Activated CD4-positive, CD25-positive, alpha-beta regulatory T cell treated with anti-CD3 and anti-CD28 coated beads, Interleukin-2, amount 50 U/mL, for 16 hours (primary cell): ENCODE measurements around the gene SLAMF9.

Experiments
- DNase-seq: peaks from one replicate; pipeline ENCODE4 v3.0.0-alpha.2; 2020; ENCODE audit warnings: low read depth, low spot score

The SLAMF9 gene

DNA sequence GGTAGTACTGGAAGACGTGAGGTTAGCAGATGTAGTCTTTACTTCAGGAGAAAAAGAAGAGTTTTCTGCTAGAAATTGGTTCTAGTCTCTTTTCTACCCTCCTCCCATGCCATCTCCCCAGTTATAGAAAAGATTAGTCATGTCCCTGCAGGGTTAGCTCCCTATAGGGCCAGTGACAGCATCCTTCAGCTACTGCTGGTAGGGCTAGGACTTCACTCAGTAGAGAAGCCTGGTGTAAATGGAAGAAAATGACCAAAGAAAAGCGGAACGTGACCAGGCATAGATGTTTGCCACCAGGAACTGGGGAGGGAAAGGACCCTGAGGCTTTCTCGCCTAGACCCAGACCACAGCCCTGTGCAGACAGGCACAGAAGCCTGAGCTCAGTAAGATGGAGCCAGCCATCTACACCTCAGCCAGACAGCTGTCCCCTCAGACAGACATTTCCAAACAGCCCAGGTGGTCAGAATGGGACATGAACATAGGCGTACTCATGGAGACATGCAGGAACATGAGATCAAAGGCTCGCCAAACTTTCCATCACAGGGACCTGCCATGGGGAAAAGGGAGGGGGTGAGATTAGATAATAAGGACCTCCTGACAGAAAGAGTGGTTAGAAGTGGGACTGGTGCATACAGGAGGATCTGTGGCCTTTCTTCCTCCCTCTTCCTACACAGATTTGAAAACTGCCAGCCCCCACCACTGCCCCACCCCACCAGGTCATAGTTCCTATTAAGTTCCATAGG, 23.5 kb upstream of the SLAMF9 start:
- DNase-seq: no peak

DNA sequence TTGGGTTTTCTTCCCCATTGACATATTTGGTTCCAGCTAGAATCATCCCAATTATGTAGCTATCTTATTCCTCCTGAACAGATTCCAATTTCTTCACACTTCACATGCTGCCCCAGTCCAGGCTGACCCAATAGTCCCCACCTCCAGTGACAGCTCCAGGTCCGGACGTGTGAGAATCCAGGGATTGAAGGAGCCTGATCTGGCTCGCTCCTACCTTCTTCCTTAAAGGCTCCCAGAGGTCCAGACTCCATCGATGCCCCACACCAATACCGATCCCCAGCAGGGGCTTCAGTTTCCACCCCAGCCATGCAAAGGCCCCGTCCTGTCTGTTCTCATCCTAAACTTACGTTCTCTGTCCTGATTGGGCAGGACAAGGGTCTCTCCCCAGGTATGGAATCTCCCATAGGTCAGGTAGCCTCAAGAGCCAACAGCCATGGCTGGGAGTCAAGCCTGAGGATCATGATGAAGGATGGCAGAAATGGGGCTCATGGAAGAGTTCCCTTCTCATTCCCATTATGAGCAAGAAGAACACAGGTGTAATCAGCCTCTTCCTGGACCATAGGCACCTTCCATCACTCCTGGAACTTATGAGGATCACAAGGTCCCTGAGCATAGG, 20.4 kb upstream of the SLAMF9 start:
- DNase-seq: no peak

DNA sequence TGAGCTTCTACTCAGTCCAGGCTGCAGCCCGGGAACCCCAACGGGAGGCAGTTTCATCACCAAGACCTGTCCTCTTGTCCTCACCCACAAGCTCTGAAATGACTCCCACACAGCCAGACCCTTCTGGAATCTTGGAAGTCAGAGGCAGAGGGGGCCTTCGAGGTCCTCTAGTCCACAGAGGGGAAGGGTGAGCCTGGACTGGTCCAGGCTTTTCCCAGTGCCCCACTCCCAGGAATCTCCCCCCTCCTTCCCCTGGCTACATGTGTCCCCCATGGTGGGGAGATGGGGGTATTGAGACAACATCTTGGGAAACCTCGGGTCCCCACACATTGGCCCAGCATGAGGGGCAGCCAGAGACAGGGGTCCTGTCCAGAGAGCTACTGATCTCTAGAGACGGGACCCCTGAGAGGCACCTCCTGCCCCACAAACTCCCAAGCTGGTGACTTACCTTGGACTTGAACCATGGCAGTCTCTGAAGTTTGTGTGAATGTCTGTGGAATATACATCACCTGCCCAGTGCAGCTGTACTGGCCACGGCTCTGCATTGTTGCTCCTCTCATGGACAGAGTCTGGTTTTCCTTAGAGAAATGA, 19.4 kb upstream of the SLAMF9 start:
- DNase-seq: no peak

DNA sequence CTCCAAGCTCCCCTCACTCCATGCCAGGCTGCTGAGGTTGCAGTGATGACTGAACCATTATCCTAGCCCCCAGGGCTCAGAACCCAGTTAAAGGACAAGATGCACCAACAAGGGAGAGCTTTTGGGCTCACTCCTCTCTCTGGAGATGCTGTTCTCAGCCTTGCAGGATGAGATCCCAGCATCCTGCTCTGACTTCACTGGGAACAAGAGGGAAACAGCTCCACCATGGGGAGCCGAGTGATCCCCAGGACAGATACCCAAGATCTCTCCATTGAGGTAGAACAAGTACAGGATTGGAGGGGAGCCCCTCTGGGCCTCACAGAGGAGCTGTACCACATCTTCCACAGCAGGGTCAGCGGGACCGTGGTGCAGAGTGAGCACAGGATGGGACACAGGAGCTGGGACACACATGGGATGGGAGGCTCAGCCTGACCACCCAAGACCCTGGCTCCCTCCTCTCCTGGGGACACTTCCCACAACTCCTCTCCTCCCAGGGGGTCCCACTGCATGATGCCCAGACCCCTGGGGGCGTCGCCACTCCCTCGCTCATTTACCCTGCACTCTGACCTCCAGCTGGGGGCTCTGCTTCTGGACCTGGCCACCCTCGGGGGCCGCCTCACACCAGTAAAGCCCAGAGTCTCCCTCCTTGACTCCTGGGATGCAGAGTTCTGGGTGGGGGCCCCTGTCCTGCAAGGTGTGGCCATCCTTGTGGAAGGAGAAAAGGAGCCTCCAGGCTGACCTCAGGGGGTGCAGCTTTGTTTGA, 18.6 kb upstream of the SLAMF9 start:
- no peak for DNase-seq

DNA sequence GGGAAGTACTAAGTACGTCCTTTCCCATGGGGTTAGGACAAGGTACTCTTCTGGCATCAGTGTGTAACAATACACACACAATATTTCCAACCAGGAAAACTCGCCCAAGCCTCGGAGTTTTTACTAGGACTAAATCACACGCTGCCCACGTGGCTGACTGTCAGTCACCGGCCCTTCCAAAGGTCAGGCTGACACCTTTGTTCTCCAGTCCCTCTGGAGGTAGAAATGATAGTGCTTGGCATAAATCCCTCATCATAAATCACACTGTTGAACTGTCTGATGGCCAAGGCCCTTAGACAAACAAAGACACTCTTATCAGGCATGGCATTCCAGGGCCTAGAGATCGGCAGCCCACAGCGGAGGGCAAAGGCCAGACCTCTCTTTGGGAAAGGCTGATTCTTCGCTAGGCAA, 16.9 kb upstream of the SLAMF9 start:
- no peak for DNase-seq

DNA sequence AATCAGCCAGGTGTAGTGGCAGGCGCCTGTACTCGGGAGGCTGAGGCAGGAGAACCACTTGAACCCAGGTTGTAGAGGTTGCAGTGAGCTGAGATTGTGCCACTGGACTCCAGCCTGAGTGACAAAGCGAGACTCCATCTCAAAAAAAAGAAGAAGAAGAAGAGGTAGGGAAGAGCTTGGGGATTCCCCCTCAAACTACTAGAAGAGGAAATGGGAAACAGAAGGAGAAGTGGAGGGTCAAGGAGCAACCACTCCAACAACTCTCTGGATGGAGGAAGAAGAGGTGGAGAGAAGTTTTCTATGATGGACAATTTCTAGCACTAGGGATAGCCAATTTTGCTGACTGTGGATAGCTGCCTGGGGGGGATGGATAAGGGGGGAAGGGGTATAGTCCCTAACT, 14.9 kb upstream of the SLAMF9 start:
- no peak for DNase-seq

DNA sequence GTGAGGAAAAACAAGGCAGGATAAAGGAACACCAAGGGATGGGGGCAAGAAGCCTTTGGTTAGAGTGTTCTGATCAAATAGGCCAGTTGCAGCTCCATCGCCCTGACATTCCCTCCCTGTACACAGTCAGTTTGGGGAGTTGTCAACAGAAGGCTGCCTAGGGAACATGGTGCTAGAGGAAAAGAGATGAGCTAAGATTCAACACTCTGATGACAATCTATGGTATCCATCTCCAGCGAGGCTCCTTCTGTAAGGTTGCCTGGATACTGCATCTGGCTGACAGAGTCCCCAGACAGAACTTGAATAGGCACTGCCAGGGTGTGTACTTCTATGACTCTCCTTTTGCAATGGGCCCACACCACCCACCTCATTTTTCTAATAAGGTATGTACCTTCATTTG, 11.2 kb upstream of the SLAMF9 start:
- no peak for DNase-seq

DNA sequence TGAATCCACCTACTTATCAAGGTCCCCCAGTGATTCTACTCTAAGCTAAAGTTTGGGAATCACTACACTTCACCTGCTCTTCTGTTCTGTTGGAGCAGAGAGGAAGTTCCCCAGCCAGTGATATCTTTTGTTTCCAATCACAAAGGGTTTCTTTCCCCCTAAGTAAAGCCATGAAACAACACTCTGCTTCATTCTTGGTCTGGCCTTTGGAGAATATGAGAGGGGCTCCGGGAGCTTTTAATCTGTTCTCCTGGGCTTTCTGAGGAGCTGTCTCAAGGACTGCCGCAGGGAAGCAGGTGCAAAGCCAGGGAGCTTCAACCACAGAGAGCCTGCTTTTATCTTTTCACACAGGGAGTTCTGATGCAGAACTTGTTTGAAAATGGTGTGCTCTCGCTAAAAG, 10.1 kb upstream of the SLAMF9 start:
- DNase-seq: no peak

DNA sequence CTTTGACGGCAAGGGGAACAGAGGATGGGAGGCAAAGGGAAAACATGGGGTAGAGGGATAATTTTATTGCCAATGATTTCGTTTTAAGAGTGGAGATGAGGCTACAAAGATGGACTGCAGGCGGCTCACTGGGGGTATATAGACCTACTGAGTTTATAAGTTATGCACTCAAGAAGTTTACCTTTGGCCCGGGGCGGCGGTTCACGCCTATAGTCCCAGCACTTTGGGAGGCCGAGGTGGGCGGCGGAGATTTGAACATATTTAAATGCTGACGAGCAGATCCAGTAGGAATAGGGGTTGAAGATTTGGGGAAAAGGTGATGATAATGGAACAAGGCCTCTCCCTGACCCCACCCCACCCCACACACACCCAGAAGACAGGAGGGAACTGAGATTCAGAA, 8.1 kb upstream of the SLAMF9 start:
- DNase-seq: no peak

DNA sequence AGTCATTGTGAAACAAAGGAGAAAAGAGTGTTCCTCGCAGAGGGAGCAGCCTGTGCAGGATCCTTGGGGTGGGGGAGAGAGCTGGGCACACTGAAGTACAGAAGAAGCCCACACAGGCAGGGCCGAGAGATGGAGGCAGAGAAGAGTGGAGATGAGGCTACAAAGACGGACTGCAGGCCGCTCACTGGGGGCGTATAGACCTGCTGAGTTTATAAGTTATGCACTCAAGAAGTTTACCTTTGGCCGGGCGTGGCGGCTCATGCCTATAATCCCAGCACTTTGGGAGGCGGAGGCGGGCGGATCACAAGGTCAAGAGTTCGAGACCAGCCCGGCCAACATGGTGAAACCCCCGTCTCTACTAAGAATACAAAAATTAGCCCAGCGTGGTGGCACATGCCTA, 7.6 kb upstream of the SLAMF9 start:
- DNase-seq: no peak

DNA sequence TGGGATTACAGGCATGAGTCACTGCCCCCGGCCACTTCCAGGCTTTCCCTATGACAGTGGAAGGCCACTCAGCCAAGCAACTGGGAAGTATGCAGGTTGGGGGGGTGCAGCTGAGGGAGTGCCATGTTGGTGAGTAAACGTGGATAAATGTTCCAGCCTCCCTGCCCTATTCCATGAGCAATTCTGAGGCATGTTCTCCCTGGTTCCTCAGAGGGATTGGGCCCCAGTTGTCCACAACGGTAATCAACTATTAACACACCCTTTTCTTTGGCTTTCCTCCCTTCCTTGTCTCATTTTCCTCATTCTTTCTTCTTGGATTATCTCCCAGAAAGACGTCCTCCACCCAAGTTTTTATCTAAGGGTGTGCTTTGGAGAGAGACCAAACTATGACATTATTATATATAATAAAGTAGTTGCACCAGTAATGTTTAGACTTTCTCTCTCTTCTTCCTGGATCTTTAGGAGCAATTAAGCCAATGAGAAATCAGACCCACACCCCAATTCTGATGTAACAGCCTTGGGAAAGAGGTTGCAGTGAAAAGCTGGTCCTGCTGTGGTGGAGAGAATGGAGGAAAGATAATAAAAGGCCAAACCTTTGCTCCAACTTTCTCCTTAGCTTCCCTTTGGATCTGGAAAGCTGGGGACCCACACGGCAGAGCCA, 6.8 kb upstream of the SLAMF9 start:
- DNase-seq: no peak

DNA sequence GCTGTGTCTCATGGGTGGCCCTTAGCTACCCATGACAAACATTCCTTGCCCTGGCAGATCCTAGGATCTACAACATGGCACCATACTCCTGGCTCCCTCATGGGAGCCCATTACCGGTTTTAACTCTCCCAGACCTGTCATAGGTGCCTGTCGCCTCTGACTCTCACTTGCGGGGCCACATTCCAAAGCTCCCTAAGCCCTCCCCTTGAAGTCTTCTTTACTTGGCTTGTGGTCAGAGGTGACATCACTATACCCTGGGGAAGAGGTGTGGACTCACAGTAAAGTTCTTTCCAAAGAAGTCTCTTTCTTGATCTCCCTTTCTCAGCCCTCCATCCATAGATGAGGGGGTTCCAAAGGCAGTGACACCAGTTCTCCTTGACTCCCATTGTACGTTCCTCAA, 5.4 kb upstream of the SLAMF9 start:
- no peak for DNase-seq

DNA sequence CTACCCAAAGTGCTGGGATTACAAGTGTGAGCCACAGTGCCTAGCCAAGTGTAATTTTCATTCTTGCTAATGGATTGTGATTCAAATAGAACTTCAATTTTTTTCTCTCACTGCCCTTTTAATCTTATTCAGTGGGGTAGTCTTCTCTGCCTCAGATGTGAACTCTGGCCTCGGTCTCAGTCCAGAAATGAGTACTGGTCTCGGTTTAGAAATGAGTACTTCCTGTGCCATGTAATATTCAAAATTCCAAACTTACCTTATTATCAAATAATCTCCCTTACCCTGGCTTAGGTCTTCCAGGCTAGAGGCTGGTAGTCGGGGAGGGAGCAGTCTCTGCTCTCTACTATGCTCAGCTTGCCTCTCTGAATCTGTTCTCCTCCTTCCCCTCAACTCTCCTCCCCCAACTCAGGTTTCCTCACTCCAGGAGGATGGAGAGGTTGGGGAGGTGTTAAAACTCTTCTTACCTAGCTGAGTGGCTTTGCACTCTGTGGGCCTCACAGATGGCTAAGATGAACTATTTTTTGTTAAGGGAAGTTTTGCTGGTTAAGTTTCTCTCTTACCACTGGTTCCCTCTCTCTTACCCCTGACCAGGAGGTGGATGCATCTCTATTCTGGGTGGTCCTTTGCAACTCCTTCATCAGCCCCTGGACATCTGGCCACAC, 4.8 kb upstream of the SLAMF9 start:
- DNase-seq: no peak

DNA sequence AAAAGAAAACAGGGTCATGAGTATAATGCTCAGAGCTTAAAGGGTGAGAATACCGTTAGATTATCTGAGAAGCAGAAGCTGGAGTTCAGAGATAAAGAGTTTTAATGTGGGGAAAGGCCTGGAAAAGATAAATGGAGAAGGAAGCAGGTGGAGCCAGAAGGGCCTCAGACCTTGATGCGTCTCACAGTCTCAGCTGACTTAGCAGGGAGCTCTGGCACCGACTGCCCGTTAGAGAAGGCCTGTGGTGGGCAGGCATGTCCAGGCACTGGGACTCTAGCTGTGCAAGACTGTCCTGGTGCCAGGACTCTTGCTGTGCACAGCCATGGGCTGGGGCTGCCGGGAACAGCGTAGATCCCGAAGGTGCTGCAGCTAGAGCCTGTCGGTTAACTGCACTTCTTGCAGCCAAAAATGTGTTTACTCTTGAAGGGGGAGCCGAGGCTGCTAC, 3.8 kb upstream of the SLAMF9 start:
- no peak for DNase-seq

DNA sequence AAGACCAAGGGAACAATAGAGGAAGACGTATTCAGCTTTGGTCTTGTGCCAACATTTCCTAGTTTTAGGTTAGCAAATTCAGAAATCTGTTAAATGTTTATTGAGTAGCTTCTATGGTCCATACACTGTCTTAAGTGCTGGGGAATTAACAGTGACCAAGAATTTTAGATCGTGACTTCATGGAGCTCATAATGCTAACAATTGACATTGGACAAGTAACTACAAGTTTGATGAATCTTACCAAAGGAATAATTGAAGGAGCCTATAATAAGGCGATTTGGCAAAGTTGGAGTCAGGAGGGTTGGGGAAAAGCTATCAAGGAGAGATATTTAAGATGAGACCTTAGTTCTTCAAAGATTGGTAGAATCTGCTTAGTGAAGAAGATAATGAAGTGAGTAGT, 1.4 kb upstream of the SLAMF9 start:
- no peak for DNase-seq

DNA sequence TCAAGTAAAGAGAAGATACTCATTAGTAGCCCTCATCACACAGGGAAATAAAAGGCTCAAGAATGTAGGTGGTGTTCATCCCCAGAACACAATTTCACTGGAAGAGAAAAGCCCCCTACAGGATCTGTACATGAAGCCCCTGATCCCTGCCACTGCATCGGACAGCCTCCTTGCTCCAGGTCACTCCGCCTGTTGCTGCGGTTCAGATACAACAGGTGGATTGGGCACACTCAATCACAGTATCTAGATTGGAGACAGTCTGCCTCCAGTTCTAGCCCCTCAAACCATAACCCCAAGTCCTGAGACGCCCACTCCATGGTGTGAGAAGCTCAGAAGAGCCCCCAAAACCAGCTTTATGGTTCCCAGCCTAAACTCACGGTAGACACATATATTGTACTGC, 1.1 kb downstream of the SLAMF9 start:
- DNase-seq: no peak

DNA sequence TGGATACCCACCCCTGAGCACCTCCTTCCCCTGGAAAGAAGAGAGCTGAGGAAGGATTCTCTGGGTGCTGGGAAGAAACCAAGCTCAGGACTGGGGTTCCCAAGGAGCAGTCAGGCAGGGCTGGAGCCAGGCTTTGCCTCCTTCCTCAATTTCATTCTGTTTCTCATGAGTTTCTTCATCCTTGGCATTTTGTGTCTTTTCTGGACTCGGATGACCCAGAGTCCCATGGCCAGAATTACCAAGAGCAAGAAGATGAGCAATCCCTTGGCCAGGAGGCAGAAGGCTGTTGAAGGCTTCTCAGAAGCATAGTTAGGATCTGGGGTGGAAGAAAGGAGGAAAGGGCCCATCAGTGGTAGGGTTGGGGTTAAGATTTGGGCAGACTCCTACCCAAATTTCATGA, 2.5 kb downstream of the SLAMF9 start:
- no peak for DNase-seq

DNA sequence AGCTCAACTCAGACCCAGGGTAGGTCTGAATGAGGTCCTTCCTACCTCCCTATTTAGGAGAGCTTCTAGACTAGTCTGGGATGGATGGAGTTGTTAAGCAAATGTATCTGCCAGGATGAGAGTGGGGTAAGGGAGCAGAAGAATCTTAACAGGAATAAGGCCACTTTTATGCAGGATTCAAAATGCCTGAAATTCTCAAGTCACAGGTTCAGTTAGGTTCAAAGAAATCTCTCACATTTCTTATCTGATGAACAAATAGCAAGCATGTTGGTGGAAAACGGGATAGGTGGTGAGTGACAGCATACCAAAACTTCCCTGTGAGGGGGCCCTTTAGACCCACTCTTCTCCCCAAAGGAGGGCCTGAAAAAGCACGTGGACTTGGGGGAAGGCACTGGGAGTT, 3.0 kb downstream of the SLAMF9 start:
- no peak for DNase-seq

DNA sequence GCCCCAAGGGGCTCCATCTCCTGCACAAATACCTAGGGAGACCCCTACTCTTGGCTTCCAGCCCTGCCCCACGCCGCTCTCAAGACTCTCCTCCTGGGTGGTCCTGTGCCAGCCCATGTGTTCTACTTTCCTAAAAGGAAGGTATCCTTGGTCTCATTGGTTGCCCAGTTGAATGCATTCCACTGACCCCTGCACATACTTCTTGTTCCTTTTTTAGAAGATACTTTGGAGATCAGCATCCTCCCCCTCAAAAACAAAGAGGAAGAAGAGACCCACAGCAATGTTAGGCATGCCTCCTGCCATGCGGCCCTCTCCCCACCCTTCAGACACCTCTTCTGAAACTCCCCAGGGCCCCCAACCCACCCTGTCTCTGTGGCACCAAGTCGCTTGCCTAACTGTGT, 4.1 kb downstream of the SLAMF9 start:
- DNase-seq: no peak

DNA sequence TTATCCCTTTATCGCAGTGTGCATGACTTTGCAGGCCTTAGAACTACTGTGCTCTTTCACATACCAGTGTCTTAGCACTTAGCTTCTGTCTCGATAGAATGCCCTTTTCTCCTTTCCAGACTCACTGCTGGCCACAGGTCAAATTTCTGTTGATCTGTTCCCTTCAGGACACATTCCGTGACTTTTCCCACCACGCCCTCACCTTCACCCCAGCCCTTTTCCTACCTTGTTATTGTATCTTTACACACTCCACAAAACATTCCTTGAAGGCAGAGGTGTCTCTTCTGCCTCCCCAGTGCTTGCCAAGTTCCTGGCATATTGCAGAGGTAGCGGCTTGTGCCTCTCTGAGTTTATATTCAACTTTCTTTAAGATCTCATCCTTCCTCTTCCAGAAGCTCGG, 4.9 kb downstream of the SLAMF9 start:
- no peak for DNase-seq

DNA sequence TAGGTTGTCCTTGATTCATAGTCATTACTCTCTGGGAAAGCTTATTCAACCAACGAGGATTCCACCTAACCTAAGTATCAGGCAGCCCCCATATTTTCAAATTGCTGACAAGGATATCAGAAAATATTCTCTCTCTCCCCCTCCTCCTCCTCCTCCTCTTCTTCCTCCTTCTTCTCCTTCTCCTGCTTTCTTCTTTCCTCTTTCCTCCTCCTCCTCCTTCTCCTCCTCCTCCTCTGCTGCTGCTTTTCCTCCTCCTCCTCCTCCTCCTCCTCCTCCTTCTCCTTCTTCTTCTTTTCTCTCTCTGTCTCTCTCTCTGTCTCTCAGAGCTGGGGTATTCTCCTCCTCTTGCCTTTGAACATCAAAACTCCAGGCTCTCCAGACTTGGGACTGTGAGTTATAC, 6.1 kb downstream of the SLAMF9 start:
- DNase-seq: no peak
